ENCODE data around the gene PHLPP1.

- no peak for TF ChIP-seq CTCF (IDR thresholded peaks at IDR 0.05)
- TF ChIP-seq POLR2A (IDR thresholded peaks at IDR 0.05), result no peak
Observed at GRCh38 chr18:62716619-62717168, 1.4 kb downstream of the PHLPP1 start.

Measured in Peyer's patch (tissue), 4 donors.